ENCODE data around the gene CNFN. TPM values are rescaled to one million over a fixed set of nuclear protein-coding genes. Genes with fewer than 3 reads are reported as not detected.

Gene CNFN, protein sequence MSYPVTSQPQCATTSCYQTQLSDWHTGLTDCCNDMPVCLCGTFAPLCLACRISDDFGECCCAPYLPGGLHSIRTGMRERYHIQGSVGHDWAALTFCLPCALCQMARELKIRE
- total RNA-seq (2022; extraction: Qiagen RNA extraction): 32.9 to 50.8 TPM (median 46.3 TPM) in 5 replicates

DNA sequence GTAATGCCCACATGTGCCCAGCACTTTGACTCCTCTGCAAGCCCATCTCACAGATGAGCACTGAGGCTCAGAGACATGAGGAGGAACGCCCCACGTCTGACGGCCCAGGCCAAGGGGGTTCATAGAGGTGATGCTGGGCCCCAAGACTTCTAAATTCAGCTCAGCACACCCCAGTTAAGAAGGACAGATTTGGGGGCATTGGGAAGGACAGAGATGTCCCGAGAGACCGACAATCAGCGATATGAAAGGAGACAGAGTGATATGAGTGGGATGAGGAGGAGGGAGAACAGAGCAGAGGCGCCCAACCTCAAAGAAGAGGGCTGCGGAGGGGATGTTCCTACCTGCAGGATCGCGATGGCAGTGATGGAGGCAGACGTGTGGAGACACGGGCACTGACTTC lies at the start of gene CNFN:
TSS of gene CNFN (minus strand) at position 399 of the 400 bp plus-strand sequence. CDS start 1,260 bp downstream, outside the sequence.

DNA sequence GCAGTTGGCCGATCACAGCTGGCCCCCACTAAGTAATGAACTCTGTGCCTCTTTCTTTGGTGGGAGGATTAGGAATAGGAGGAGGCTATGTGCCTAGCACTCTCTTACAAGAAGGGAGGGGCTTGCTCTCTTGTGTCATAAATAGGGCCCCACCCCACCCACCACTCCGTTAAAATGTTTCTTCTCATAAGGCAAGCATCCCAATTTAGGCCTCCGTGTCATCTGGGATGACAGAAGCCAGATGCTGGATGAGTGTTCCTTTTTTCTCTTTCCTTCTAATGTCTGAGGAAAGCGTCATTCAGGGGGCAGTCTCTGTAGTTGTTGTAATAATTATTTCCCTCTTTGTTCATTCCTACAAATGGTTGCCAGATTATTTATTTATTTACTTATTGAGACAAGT lies 37.2 kb upstream of the CNFN start, which contains the start of gene LIPE:
TSS of gene LIPE (minus strand) at position 76 of the 400 bp plus-strand sequence. CDS start 239 bp downstream, outside the sequence.

Other genes starting within 250 kb of the CNFN start
- 49.9 to 75.1 TPM (median 69.0 TPM) in 5 replicates for gene DEDD2, start 172.6 kb downstream of the CNFN start, total RNA-seq (2022; extraction: Qiagen RNA extraction)
- 18.6 to 21.0 TPM (median 20.2 TPM) in 5 replicates for gene ZNF526, start 170.0 kb downstream of the CNFN start, total RNA-seq (2022; extraction: Qiagen RNA extraction)
- 107 to 154 TPM (median 149 TPM) in 5 replicates for gene GSK3A, start 147.7 kb downstream of the CNFN start, total RNA-seq (2022; extraction: Qiagen RNA extraction)
- 103 to 127 TPM (median 117 TPM) in 5 replicates for gene ERF, start 135.2 kb downstream of the CNFN start, total RNA-seq (2022; extraction: Qiagen RNA extraction)
- gene CIC, start 121.0 kb downstream of the CNFN start, total RNA-seq (2022; extraction: Qiagen RNA extraction): 41.0 to 51.7 TPM (median 50.3 TPM) in 5 replicates
- 3.6 to 5.2 TPM (median 3.9 TPM) in 5 replicates for gene PRR19, start 88.2 kb downstream of the CNFN start, total RNA-seq (2022; extraction: Qiagen RNA extraction)
- gene PAFAH1B3, start 87.7 kb downstream of the CNFN start, total RNA-seq (2022; extraction: Qiagen RNA extraction): 121 to 152 TPM (median 151 TPM) in 5 replicates
- gene TMEM145, start 77.0 kb downstream of the CNFN start, total RNA-seq (2022; extraction: Qiagen RNA extraction): 3.0 to 4.5 TPM (median 3.3 TPM) in 5 replicates
- 21.0 to 25.3 TPM (median 24.2 TPM) in 5 replicates for gene MEGF8, start 64.7 kb downstream of the CNFN start, total RNA-seq (2022; extraction: Qiagen RNA extraction)
- gene LIPE, start 37.1 kb upstream of the CNFN start, total RNA-seq (2022; extraction: Qiagen RNA extraction): 1.4 to 2.1 TPM (median 1.6 TPM) in 5 replicates
- gene CXCL17, start 52.6 kb upstream of the CNFN start, total RNA-seq (2022; extraction: Qiagen RNA extraction): 0.10 to 0.13 TPM (median 0.10 TPM) in 3 of 5 replicates, not detected in the others
- gene CEACAM1, start 138.2 kb upstream of the CNFN start, total RNA-seq (2022; extraction: Qiagen RNA extraction): 1.7 to 2.3 TPM (median 2.0 TPM) in 5 replicates
- gene CEACAM8, start 204.6 kb upstream of the CNFN start, total RNA-seq (2022; extraction: Qiagen RNA extraction): not detected in 5 replicates

Measured in A549 treated with AZD2906 at 1 μM for 4 hours (cell line).